K562 treated with DMSO at 1 percent for 12 hours (cell line): ENCODE results near the gene CRYBA1. TPM values are rescaled to one million over a fixed set of nuclear protein-coding genes. Genes with fewer than 3 reads are reported as not detected.

Experiments
- total RNA-seq: library from RNA; unstranded; fragments of 300-600 nt; gene quantifications from 2 replicates; pipeline ENCODE4 v1.2.3, GENCODE V29; 2022; ENCODE audit not compliant: insufficient read depth

Gene CRYBA1
- not detected in 2 replicates for total RNA-seq

GRCh38 chr17:29246628-29247027, at the start of gene CRYBA1:
CRYBA1 (plus strand) TSS chr17:29246859; CDS start chr17:29246864, 5 bp downstream.

GRCh38 chr17:29293890-29294579, 47.4 kb downstream of the CRYBA1 start, which contains the start of gene NUFIP2:
NUFIP2 (minus strand) TSS chr17:29294148; CDS start chr17:29294059, 89 bp downstream.

Other genes starting within 250 kb of the CRYBA1 start
- not detected in 2 replicates for gene SEZ6, start 240.8 kb upstream of the CRYBA1 start, total RNA-seq
- 0.37 and 0.90 TPM in 2 replicates for gene PIPOX, start 203.7 kb upstream of the CRYBA1 start, total RNA-seq
- gene MYO18A, start 66.5 kb upstream of the CRYBA1 start, total RNA-seq: 16.7 and 35.5 TPM in 2 replicates
- gene NUFIP2, start 47.3 kb downstream of the CRYBA1 start, total RNA-seq: 3.0 and 18.4 TPM in 2 replicates
- 2.8 and 15.1 TPM in 2 replicates for gene TAOK1, start 143.5 kb downstream of the CRYBA1 start, total RNA-seq